NT2/D1 (cell line): ENCODE results near the gene IGBP1.

Experiments
- DNase-seq: peaks from one replicate; pipeline ENCODE4 v3.0.0-alpha.2; 2011; ENCODE audit warnings: low read depth, low spot score
- H3K27me3 ChIP-seq: 2 replicates; pipeline ENCODE4 v1.6.0; 2011; ENCODE audit warnings: mild to moderate bottlenecking; ENCODE audit not compliant: insufficient read length, insufficient read depth
- H3K36me3 ChIP-seq: 2 replicates; pipeline ENCODE4 v1.6.1; 2011; ENCODE audit warnings: mild to moderate bottlenecking, low read length, mixed read lengths; ENCODE audit not compliant: insufficient read depth, insufficient read length
- H3K4me1 ChIP-seq: 2 replicates; pipeline ENCODE4 v1.5.1; 2011; ENCODE audit not compliant: insufficient read depth, insufficient read length
- H3K4me3 ChIP-seq: 2 replicates; pipeline ENCODE4 v1.5.1; 2011; ENCODE audit warnings: low read depth; ENCODE audit not compliant: insufficient read length
- H3K9ac ChIP-seq: 2 replicates; pipeline ENCODE4 v1.6.0; 2011; ENCODE audit warnings: low read depth; ENCODE audit not compliant: insufficient read length
- H3K9me3 ChIP-seq: 2 replicates; pipeline ENCODE4 v1.5.1; 2011; ENCODE audit warnings: mild to moderate bottlenecking, low read length; ENCODE audit not compliant: insufficient read depth
- SUZ12 ChIP-seq: IDR thresholded peaks from 2 replicates; pipeline ENCODE4 v1.6.1; 2011; ENCODE audit not compliant: insufficient read length, insufficient read depth; ENCODE audit errors: extremely low read depth
- YY1 ChIP-seq: IDR thresholded peaks from 2 replicates; pipeline ENCODE4 v1.6.1; 2011; ENCODE audit not compliant: insufficient read length, insufficient read depth
- ZNF274 ChIP-seq: IDR thresholded peaks from 2 replicates; pipeline ENCODE4 v1.6.1; 2011; ENCODE audit warnings: mild to moderate bottlenecking, low read depth, low read length

The IGBP1 gene

DNA sequence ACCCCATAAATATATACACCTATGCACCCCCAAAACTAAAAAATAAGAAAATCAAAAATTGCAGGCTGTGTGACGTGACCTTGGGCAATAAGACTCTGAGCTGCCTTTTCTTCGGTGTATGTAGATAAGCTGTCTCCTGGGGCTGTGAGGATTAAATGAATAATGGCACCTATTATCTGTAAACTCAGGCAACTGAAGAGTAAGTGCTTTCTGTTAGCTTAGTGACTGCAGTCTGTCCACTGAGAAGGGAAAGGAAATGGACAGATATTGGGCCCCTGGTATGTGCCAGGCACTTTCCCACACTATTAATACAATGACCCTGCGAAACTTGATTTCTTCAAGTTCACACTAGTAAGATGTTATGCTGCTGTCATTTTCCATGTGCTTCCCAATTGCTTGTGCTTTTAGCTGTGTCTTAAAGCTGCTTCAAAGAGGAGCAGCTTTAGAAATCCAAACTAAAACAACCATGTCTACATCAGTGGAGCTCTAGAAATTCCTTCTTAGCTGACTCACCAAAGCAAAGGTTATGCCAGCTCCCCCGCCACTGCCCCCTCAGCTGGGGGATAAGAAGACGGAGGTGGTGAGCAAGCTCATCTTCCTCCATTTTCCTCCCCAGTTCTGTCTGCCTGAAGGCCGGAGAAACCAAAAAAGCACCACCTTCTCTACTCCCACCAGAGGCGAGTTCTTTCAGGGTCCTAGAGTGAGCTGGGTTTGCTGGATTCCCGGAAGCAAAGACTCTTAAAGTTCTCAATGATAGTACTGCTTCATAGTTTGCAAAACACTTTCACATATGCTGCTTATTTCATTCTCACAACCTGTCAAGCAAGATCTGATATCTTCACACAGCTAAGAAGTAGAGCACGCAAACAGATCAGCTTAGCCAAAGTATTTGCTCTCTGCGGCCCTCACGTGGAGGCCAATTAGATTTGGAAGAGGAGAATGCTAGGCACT lies 35.3 kb downstream of the IGBP1 start:
- Histone ChIP-seq H3K4me3 (peak overlapping the region; percentile 2), H3K27me3 (no peaks in the 10 kb centered on the region), H3K36me3 (peaks cover 23% of the 10 kb centered on the region), H3K9me3 (no peaks in the 10 kb centered on the region), H3K4me1 (peaks cover 8% of the 10 kb centered on the region), H3K9ac (peak overlapping the region; percentile 11)
- DNase-seq, result peak; percentile 44
- no peak for TF ChIP-seq SUZ12
- no peak for TF ChIP-seq YY1
- no peak for TF ChIP-seq ZNF274

DNA sequence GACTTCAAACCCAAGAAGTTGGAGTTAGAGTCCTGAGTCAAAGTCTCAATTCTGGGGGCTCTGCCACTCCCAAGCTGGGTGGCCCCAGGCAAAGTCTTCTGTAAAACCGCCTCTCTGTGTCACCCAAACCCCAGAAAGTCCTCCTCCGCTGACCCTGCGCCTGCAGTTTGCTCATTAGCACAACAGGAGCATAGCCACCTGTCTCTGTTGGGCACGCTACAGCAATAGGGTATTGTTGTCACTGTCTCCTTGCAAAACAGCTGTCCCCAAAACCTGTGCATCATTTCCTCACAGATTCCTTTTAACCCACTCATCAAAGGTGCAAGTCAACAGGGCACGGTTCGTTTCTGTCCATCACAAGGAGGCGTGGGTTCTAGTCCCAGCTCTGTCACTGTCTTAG lies 36.0 kb downstream of the IGBP1 start:
- Histone ChIP-seq H3K27me3 (no peaks in the 10 kb centered on the region), H3K4me1 (peaks cover 8% of the 10 kb centered on the region), H3K9me3 (no peaks in the 10 kb centered on the region), H3K4me3 (no peak overlapping the region), H3K36me3 (peaks cover 19% of the 10 kb centered on the region), H3K9ac (no peak overlapping the region)
- no peak for DNase-seq
- TF ChIP-seq SUZ12 (no peak), ZNF274 (no peak), YY1 (no peak)

DNA sequence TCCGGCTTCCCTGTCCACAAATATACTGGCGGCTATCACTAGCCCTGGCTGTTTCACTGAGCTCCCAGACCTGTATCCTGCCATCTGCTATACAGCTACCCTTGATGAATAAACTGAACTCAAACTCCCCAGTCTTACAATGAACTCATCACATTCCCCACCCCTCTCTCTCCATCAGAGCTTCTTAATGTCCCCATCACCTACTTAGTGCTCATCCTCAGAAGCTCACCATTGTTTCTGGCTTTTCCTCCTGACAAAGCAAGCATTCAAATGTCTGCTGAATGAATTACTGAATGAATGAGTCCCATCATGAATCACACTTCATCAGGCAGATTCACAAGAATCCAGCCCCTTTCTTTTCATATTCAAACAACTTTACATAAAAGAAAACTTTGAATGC lies 38.4 kb downstream of the IGBP1 start:
- TF ChIP-seq YY1 (no peak), SUZ12 (no peak), ZNF274 (no peak)
- peaks cover 8% of the 10 kb centered on the region for H3K4me1 ChIP-seq
- no peaks in the 10 kb centered on the region for H3K27me3 ChIP-seq
- no peak overlapping the region for H3K4me3 ChIP-seq
- H3K9me3 ChIP-seq, result no peaks in the 10 kb centered on the region
- H3K9ac ChIP-seq, result no peak overlapping the region
- DNase-seq, result peak; percentile 51
- no peaks in the 10 kb centered on the region for H3K36me3 ChIP-seq

DNA sequence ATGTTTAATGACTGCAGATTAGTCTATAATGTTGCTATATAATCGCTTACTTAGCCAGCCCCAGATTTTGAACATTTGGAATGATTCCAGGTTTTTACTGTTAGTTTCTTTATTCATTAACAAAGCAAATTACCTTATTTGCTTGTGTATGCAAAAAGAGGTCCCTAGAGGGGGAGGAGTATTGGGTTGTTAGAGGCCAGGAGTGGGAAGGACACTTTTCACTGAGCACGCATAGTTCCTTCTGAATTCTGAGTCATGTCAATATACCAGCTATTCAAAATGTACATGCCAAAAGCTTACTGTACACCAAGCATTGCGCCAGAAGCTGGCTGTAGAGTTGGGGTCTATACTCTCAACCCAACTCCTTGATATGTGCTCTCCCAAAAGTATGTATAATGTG lies 39.0 kb downstream of the IGBP1 start:
- no peak for DNase-seq
- Histone ChIP-seq H3K9ac (no peak overlapping the region), H3K4me3 (no peak overlapping the region), H3K9me3 (no peaks in the 10 kb centered on the region), H3K36me3 (no peaks in the 10 kb centered on the region), H3K27me3 (no peaks in the 10 kb centered on the region), H3K4me1 (peaks cover 8% of the 10 kb centered on the region)
- TF ChIP-seq YY1 (no peak), SUZ12 (no peak), ZNF274 (no peak)

DNA sequence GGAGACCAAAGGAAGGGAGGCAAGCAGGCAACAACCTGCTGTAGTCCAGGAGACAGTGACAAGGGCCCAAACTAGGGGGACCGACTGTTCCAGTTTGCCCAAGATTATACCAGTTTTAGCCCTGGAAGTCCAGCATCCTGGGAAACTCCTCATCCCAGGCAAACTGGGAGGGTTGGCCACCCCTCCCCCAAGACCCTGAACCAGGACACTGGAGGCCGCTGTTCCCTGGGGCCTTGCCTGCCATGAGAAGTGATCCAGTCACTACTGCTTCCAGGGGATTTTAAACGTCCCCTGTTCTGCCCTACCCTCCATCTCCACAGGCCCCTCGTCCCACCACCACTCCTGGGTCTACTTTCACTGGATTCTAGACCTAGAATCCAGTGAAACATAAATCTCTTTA lies 39.7 kb downstream of the IGBP1 start:
- Histone ChIP-seq H3K9me3 (no peaks in the 10 kb centered on the region), H3K4me1 (peaks cover 8% of the 10 kb centered on the region), H3K27me3 (no peaks in the 10 kb centered on the region), H3K4me3 (no peak overlapping the region), H3K9ac (no peak overlapping the region), H3K36me3 (no peaks in the 10 kb centered on the region)
- no peak for DNase-seq
- TF ChIP-seq YY1 (no peak), SUZ12 (no peak), ZNF274 (no peak)

DNA sequence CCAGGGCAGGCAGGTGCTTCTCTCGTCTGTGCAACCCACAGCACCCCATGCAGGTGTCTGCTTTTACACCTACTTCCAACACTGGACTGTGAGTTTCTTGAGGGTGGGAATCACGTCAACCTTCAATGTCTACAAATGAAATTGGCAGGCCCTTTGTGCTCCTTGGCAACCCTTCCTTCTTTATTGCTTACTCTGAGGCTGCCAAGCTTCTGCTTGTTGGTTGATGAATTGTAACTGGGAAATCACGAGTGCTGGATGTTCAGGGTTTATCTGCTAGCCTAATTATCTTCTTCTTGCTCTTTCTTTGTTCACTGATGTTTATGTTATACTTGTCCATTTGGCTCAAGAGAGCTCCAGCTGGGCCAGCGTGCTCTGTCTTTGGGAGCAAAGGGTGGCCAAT lies 41.5 kb downstream of the IGBP1 start:
- H3K4me3 ChIP-seq, result no peak overlapping the region
- no peak for DNase-seq
- no peaks in the 10 kb centered on the region for H3K36me3 ChIP-seq
- no peak overlapping the region for H3K9ac ChIP-seq
- no peaks in the 10 kb centered on the region for H3K27me3 ChIP-seq
- H3K9me3 ChIP-seq, result no peaks in the 10 kb centered on the region
- H3K4me1 ChIP-seq, result peaks cover 5% of the 10 kb centered on the region
- TF ChIP-seq YY1 (no peak), ZNF274 (no peak), SUZ12 (no peak)

DNA sequence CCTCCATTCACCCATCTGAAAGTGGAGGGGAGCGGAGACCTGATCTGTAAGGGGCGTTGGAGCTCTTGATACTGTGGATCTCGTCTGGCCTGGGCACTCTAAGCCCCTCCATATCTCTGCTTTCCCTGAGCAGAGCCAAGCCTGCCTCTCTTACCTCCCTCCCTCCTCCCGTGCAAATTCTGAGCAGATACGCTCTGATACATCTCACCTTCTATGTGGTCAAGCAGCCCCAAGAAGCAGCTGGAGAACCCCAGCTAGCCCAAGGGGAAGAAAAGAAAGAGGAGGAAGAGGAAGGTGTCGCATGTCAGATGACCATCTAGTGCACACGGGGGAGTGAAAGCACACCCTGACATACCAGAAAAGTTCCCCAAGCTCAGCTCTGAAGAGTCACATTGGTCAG lies 42.1 kb downstream of the IGBP1 start:
- H3K9ac ChIP-seq, result no peak overlapping the region
- peaks cover 5% of the 10 kb centered on the region for H3K4me1 ChIP-seq
- no peaks in the 10 kb centered on the region for H3K27me3 ChIP-seq
- TF ChIP-seq ZNF274, result no peak
- no peak for TF ChIP-seq YY1
- TF ChIP-seq SUZ12, result no peak
- DNase-seq, result no peak
- no peaks in the 10 kb centered on the region for H3K9me3 ChIP-seq
- no peak overlapping the region for H3K4me3 ChIP-seq
- no peaks in the 10 kb centered on the region for H3K36me3 ChIP-seq
